GM12872 (cell line): ENCODE measurements around the gene HOXA13.

ENCODE experiments used
- TF ChIP-seq, protein P1 (sequence below): IDR thresholded peaks from 3 replicates; pipeline ENCODE4 v1.5.1; 2011; ENCODE audit warnings: low read depth, mild to moderate bottlenecking, low read length, moderate library complexity; ENCODE audit not compliant: insufficient read depth

The HOXA13 gene

DNA sequence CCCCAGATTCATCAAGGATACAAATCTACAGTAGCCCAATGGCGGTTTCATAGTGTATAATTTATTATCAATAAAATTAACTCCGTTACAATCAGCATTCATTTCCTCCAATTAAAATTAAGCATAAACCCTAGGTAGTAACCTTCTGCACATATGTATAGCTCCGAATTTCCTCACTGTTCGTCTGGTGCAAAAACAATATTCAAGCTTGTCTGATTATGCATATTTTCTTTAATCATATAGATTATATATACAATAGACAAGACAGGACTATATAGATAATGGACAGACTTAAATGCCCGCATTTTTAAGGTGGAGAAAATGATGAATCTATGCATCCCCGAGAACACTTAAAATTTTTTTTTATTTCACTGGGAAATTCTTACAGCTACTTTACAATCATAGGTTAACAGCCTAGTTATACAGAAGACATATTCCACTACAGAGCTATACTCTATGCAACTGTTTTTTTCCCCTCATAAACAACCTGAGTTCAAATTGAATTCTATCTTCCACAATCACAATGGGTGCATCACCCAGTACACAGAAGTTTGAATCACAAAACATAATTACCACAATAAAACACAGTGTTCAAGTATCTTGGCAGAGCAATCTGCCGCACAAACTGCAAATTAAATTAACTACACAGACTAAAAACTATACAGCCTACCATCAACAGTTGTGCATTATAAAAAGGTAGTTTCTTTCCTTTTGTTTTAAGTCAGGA, 37.2 kb downstream of the HOXA13 start:
- TF ChIP-seq, protein P1, sequence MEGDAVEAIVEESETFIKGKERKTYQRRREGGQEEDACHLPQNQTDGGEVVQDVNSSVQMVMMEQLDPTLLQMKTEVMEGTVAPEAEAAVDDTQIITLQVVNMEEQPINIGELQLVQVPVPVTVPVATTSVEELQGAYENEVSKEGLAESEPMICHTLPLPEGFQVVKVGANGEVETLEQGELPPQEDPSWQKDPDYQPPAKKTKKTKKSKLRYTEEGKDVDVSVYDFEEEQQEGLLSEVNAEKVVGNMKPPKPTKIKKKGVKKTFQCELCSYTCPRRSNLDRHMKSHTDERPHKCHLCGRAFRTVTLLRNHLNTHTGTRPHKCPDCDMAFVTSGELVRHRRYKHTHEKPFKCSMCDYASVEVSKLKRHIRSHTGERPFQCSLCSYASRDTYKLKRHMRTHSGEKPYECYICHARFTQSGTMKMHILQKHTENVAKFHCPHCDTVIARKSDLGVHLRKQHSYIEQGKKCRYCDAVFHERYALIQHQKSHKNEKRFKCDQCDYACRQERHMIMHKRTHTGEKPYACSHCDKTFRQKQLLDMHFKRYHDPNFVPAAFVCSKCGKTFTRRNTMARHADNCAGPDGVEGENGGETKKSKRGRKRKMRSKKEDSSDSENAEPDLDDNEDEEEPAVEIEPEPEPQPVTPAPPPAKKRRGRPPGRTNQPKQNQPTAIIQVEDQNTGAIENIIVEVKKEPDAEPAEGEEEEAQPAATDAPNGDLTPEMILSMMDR: no peak

DNA sequence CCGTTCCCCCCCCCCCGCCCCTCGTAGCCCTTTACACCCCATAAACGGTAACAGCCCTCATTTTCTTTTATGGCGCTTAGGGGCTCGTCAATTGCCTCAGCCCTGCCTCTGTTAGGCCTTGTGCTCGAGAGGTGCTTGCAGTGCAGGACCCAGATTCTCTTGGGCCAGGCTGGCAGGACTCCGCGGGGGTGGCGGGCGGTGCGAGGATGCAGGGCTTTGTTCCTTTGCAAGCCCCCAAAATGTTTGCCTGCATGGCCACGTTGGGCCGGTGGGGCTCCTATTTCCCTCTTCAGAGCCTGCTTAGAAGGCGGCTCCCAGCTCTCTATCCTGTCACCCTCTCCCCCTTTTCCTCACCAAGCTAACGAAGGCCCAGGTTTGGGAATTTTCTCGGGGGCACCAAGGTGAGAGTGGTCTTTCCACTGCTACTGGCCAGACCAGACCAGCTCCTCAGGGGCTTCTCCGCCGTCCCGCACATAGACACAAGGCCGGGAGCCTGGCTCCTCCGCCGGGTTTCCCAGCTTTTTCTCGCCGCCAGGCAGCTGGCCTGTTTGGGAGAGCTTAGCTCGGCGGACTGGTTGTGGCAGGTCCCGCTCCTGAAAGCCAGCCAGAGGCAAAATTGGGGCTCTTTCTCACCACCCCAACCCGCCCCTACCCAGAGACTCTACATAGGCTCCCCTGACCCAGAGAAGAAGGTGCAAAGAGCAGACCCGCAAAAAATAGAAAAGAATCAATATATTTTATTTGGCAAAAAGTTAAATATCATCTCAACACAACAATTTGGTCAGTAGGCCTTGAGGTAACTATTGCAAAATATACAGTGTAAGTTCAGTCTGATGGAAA, 38.0 kb downstream of the HOXA13 start:
- TF ChIP-seq, protein P1: no peak

DNA sequence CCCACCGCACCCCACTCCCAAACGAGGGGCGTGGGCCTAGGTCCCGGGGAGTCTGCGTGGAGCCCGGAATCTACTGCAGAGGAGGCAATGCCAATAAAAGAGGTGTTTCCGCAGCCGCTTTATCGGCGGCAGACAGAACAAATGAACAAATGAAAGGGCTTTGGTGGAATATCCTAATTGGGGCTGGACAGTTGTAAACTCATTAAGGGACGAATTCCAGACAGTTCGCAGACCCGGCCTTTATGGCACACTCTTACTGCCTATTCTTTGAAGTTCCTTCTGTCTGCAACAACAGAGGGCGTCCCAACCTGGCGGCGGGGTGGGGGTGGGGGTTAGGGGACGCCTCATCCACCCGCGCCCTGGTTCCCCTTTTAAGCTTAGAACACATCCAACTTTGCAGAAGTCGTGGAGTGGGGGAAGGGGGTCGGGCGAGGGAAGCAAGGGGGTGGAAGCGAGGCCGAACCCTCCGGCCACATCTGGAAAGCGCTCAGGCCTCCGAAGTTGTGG, 38.6 kb downstream of the HOXA13 start:
- TF ChIP-seq, protein P1: no peak

DNA sequence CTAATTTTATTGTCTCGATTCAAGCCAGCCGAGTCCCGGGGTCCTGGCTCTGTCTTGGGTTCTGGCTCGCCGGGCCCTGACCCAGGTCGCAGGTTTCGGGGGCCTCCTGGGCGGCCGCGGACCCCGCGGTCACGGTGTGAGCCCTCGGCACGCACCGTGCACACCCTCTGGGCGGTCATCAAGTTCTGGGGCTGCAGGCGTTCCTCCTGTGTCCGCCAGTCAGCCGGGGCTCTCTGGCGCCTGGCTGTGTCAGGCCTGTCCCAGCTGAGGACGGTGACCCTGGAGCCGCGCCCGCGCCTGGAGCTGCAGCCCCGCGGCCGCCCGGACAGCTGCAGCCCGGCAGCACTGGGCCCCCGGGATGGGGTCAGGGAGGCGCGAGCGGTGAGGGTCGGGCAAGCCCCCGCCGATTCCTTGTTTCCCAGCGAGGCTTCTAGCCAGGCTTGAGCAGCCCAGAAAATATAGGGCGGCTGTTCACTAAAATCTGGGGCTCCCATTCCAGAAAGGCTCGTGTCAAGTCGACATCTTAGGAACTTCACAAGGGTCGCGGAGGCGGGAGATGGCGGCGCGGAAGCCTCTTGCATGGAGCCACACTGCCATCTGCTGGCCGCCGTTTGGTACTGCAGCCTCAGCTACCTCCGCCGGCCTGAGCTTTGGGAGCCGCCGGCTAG, 39.2 kb downstream of the HOXA13 start:
- TF ChIP-seq, protein P1: peak; percentile 97

DNA sequence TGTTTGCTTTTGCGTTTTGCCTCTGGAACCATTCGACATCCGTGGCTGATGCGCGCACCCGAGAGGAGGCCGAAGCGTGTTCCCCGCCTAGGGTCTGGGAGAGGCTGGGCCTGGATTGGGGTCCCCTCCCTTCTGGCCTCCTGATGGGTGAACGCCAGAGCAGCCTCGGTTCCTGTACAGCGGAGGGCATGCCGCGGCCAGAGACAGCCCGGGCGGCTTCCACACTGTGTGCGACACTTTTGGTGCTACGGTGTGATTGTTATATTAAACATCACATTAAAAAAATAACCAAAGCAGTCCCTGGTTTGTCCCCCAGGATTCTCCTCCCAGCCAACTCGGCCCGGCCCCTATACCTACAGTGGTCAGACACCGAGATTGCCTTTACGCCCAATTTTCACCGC, 39.7 kb downstream of the HOXA13 start:
- TF ChIP-seq, protein P1: no peak

DNA sequence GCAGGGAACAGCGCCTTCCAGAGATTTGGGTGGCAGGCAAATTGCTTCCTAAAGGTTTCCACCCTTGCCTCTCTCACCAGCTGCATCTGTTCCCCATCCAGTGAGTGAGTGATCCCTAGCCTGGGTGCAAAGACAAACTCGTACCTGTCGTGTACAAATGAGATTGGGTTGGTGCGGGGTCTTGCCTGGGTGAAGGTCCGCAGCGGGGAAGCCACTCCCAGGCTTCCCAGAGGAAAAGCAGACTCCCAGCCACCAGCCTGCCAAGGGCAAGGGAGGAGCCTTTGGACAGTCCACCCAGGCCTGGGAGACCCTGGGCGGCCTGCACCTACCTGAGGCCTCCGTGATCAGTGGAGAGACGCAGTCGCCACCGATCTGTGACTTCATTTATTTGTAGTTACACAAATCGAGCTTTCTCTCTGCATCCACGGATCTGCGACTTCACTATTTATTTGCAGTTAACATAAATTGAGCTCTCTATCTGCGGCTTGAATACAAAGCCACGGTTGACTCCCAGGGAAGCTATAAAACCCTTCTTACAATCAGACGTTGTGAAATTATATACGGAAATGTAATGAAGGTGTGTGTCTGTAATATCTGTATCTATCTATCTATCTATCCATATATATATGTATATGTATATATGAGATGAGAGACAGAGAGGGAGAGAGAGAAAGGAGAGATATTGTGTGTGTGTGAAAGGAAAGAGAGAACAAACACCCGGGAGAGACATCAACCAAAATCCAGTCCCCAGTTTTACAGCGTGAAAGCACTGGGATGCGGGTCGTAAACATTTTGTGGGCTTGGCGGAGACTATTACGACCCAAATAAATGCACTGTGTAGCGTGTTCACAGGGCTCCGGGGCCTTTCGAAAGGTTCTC, 40.4 kb downstream of the HOXA13 start:
- TF ChIP-seq, protein P1: no peak
